ENCODE data around the gene GSDME. TPM values are rescaled to one million over a fixed set of nuclear protein-coding genes. Genes with fewer than 3 reads are reported as not detected.

The GSDME gene
- total RNA-seq, 1 experiment from 2014 or later, result 4.5 TPM

- CTCF ChIA-PET, result no interaction called here
- no TSS peak for BruUV-seq (replicated peaks)
Observed at GRCh38 chr7:24727154-24728120, 29.8 kb downstream of the GSDME start.

GRCh38 chr7:24725554-24726241, 31.6 kb downstream of the GSDME start:
- no peaks in the 10 kb centered on the region for H3K36me3 ChIP-seq (ENCODE audit: control insufficient read depth, insufficient read depth, low read length)
- ChIA-PET CTCF (interaction anchor here (0.5 kb wide), 1 partner anchor 750 kb away, joined by 4 read pairs; no protein-coding TSS in a partner anchor), POLR2A (no interaction called here)
- H3K4me3 ChIP-seq (ENCODE audit: low read depth in 2 of 2, low read length in 2 of 2), result no peak overlapping the region
- in situ Hi-C loops (cut with HindIII; ENCODE audit: low pct_unique_long_range_greater_than_20kb, low sequenced_read_pairs), result no loop called here
- TF ChIP-seq SIN3A (IDR thresholded peaks at IDR 0.05; ENCODE audit: borderline replicate concordance, insufficient read depth, low read depth, low read length), result no peak
- no peak for TF ChIP-seq TCF7L2 (IDR thresholded peaks at IDR 0.05; ENCODE audit: low read depth, low read length)
- TF ChIP-seq, protein P1, sequence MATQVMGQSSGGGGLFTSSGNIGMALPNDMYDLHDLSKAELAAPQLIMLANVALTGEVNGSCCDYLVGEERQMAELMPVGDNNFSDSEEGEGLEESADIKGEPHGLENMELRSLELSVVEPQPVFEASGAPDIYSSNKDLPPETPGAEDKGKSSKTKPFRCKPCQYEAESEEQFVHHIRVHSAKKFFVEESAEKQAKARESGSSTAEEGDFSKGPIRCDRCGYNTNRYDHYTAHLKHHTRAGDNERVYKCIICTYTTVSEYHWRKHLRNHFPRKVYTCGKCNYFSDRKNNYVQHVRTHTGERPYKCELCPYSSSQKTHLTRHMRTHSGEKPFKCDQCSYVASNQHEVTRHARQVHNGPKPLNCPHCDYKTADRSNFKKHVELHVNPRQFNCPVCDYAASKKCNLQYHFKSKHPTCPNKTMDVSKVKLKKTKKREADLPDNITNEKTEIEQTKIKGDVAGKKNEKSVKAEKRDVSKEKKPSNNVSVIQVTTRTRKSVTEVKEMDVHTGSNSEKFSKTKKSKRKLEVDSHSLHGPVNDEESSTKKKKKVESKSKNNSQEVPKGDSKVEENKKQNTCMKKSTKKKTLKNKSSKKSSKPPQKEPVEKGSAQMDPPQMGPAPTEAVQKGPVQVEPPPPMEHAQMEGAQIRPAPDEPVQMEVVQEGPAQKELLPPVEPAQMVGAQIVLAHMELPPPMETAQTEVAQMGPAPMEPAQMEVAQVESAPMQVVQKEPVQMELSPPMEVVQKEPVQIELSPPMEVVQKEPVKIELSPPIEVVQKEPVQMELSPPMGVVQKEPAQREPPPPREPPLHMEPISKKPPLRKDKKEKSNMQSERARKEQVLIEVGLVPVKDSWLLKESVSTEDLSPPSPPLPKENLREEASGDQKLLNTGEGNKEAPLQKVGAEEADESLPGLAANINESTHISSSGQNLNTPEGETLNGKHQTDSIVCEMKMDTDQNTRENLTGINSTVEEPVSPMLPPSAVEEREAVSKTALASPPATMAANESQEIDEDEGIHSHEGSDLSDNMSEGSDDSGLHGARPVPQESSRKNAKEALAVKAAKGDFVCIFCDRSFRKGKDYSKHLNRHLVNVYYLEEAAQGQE (IDR thresholded peaks at IDR 0.05; ENCODE audit: insufficient read depth in 1 of 2, low read depth in 2 of 2, low read length in 1 of 2), result no peak
- no peak for TF ChIP-seq POLR2AphosphoS5 (IDR thresholded peaks at IDR 0.05; ENCODE audit: low read depth, low read length)
- no peak for TF ChIP-seq CTCF (IDR thresholded peaks at IDR 0.05)
- no TSS peak for BruUV-seq (replicated peaks)
- no peak overlapping the region for H3K27ac ChIP-seq (ENCODE audit: low read length)
- H3K4me1 ChIP-seq (ENCODE audit: control insufficient read depth, insufficient read depth, low read length), result no peaks in the 10 kb centered on the region
- H3K27me3 ChIP-seq (ENCODE audit: control insufficient read depth, insufficient read depth, low read length), result no peaks in the 10 kb centered on the region
- no peaks in the 10 kb centered on the region for H3K9me3 ChIP-seq (ENCODE audit: control insufficient read depth, insufficient read depth, low read depth, low read length)
- no peak for ATAC-seq
- intact Hi-C loops (cut with micrococcal nuclease; ENCODE audit: unreplicated experiment), result loop anchor here (10.0 kb wide), 1 partner anchor 431 kb away; no protein-coding TSS in a partner anchor
- no peak for DNase-seq (ENCODE audit: low read depth, low spot score)

More at GRCh38 chr7:24727154-24728120, 29.8 kb downstream of the GSDME start:
- intact Hi-C loops (cut with micrococcal nuclease; ENCODE audit: unreplicated experiment) (loop anchor here (10.0 kb wide), 1 partner anchor 433 kb away; no protein-coding TSS in a partner anchor), in situ Hi-C loops (cut with HindIII; ENCODE audit: low pct_unique_long_range_greater_than_20kb, low sequenced_read_pairs) (no loop called here)
- H3K36me3 ChIP-seq (ENCODE audit: control insufficient read depth, insufficient read depth, low read length), result no peaks in the 10 kb centered on the region
- POLR2A ChIA-PET, result no interaction called here
- H3K4me3 ChIP-seq (ENCODE audit: low read depth in 2 of 2, low read length in 2 of 2), result no peak overlapping the region
- no peak for DNase-seq (ENCODE audit: low read depth, low spot score)
- ATAC-seq, result no peak
- no peaks in the 10 kb centered on the region for H3K27me3 ChIP-seq (ENCODE audit: control insufficient read depth, insufficient read depth, low read length)
- TF ChIP-seq TCF7L2 (IDR thresholded peaks at IDR 0.05; ENCODE audit: low read depth, low read length), result no peak
- TF ChIP-seq, protein P1 (IDR thresholded peaks at IDR 0.05; ENCODE audit: insufficient read depth in 1 of 2, low read depth in 2 of 2, low read length in 1 of 2), result no peak
- TF ChIP-seq SIN3A (IDR thresholded peaks at IDR 0.05; ENCODE audit: borderline replicate concordance, insufficient read depth, low read depth, low read length), result no peak
- TF ChIP-seq CTCF (IDR thresholded peaks at IDR 0.05), result no peak
- TF ChIP-seq POLR2AphosphoS5 (IDR thresholded peaks at IDR 0.05; ENCODE audit: low read depth, low read length), result no peak
- H3K9me3 ChIP-seq (ENCODE audit: control insufficient read depth, insufficient read depth, low read depth, low read length), result no peaks in the 10 kb centered on the region
- H3K27ac ChIP-seq (ENCODE audit: low read length), result no peak overlapping the region
- no peaks in the 10 kb centered on the region for H3K4me1 ChIP-seq (ENCODE audit: control insufficient read depth, insufficient read depth, low read length)
